RWPE2 (cell line): ENCODE results near the gene NKX3-2.

Experiments used
- ATAC-seq: fragments of 200-7000 bp; cut with Tn5 transposase; 3 replicates; pipeline ENCODE4 v1.9.1; 2021; ENCODE audit warnings: low read depth
- DNase-seq: peaks from one replicate; pipeline ENCODE4 v3.0.0-alpha.2; 2020; ENCODE audit warnings: low spot score
- H3K27ac ChIP-seq: fragments of 450-650 bp; 2 replicates; pipeline ENCODE4 v1.5.1; 2017; ENCODE audit warnings: mild to moderate bottlenecking; ENCODE audit not compliant: poor library complexity, severe bottlenecking
- H3K27me3 ChIP-seq: fragments of 250-450 bp; sonication (Bioruptor Pico); 2 replicates; pipeline ENCODE4 v1.5.1; 2021; ENCODE audit warnings: mild to moderate bottlenecking, moderate library complexity; ENCODE audit not compliant: insufficient read depth, poor library complexity, severe bottlenecking
- H3K36me3 ChIP-seq: fragments of 250-450 bp; sonication (Bioruptor Pico); 2 replicates; pipeline ENCODE4 v1.5.1; 2020; ENCODE audit warnings: low read depth, mild to moderate bottlenecking, moderate library complexity
- H3K4me1 ChIP-seq: fragments of 250-450 bp; sonication (Bioruptor Pico); 2 replicates; pipeline ENCODE4 v1.5.1; 2021; ENCODE audit warnings: mild to moderate bottlenecking, moderate library complexity; ENCODE audit not compliant: insufficient read depth, poor library complexity, severe bottlenecking
- H3K4me3 ChIP-seq: fragments of 250-450 bp; sonication (Bioruptor Pico); 2 replicates; pipeline ENCODE4 v1.5.1; 2021; ENCODE audit warnings: mild to moderate bottlenecking, moderate library complexity; ENCODE audit not compliant: severe bottlenecking
- H3K9me3 ChIP-seq: fragments of 250-450 bp; sonication (Bioruptor Pico); 2 replicates; pipeline ENCODE4 v1.5.1; 2021; ENCODE audit warnings: mild to moderate bottlenecking, moderate library complexity; ENCODE audit not compliant: severe bottlenecking
- TF ChIP-seq, protein P1 (sequence below): fragments of 450-650 bp; IDR thresholded peaks from one replicate; pipeline ENCODE4 v1.5.1; 2017; ENCODE audit warnings: mild to moderate bottlenecking, moderate library complexity; ENCODE audit not compliant: poor library complexity, severe bottlenecking

The NKX3-2 gene

GRCh38 chr4:13526658-13527057 is 17.6 kb downstream of the NKX3-2 start:
- Histone ChIP-seq H3K27me3 (peaks cover 96% of the 10 kb centered on the region), H3K9me3 (no peaks in the 10 kb centered on the region), H3K27ac (no peak overlapping the region), H3K4me1 (no peaks in the 10 kb centered on the region), H3K36me3 (no peaks in the 10 kb centered on the region), H3K4me3 (no peak overlapping the region)
- DNase-seq (no peak), ATAC-seq (no peak)
- TF ChIP-seq, protein P1, sequence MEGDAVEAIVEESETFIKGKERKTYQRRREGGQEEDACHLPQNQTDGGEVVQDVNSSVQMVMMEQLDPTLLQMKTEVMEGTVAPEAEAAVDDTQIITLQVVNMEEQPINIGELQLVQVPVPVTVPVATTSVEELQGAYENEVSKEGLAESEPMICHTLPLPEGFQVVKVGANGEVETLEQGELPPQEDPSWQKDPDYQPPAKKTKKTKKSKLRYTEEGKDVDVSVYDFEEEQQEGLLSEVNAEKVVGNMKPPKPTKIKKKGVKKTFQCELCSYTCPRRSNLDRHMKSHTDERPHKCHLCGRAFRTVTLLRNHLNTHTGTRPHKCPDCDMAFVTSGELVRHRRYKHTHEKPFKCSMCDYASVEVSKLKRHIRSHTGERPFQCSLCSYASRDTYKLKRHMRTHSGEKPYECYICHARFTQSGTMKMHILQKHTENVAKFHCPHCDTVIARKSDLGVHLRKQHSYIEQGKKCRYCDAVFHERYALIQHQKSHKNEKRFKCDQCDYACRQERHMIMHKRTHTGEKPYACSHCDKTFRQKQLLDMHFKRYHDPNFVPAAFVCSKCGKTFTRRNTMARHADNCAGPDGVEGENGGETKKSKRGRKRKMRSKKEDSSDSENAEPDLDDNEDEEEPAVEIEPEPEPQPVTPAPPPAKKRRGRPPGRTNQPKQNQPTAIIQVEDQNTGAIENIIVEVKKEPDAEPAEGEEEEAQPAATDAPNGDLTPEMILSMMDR: no peak

GRCh38 chr4:13525606-13526281 is 18.6 kb downstream of the NKX3-2 start:
- H3K4me1 ChIP-seq: no peaks in the 10 kb centered on the region
- H3K36me3 ChIP-seq: no peaks in the 10 kb centered on the region
- no peak overlapping the region for H3K4me3 ChIP-seq
- TF ChIP-seq, protein P1: no peak
- peaks cover 96% of the 10 kb centered on the region for H3K27me3 ChIP-seq
- no peak for ATAC-seq
- H3K9me3 ChIP-seq: no peaks in the 10 kb centered on the region
- no peak overlapping the region for H3K27ac ChIP-seq
- no peak for DNase-seq

- Histone ChIP-seq H3K27me3 (peaks cover 90% of the 10 kb centered on the region), H3K27ac (no peak overlapping the region), H3K9me3 (no peaks in the 10 kb centered on the region), H3K4me1 (no peaks in the 10 kb centered on the region), H3K4me3 (no peak overlapping the region), H3K36me3 (no peaks in the 10 kb centered on the region)
- TF ChIP-seq, protein P1: no peak
- DNase-seq (no peak), ATAC-seq (no peak)
These were observed 19.6 kb downstream of the NKX3-2 start for GRCh38 chr4:13524504-13525243.

- ATAC-seq: no peak
- Histone ChIP-seq H3K27ac (no peak overlapping the region), H3K4me1 (no peaks in the 10 kb centered on the region), H3K9me3 (no peaks in the 10 kb centered on the region), H3K36me3 (no peaks in the 10 kb centered on the region), H3K4me3 (no peak overlapping the region), H3K27me3 (peaks cover 88% of the 10 kb centered on the region)
- no peak for DNase-seq
- TF ChIP-seq, protein P1: no peak
These were observed 20.5 kb downstream of the NKX3-2 start for GRCh38 chr4:13523591-13524503.
